H9 (cell line): Measurements from ENCODE around the gene NDUFV1. TPM values are rescaled to one million over a fixed set of nuclear protein-coding genes. Genes with fewer than 3 reads are reported as not detected.

ENCODE experiments used
- DNase-seq: peaks from one replicate; pipeline ENCODE4 v3.0.0-alpha.2; 2017
- H2AFZ ChIP-seq: one replicate; pipeline ENCODE4 v1.6.1; 2013; ENCODE audit warnings: mild to moderate bottlenecking, low read length, control low read depth, moderate library complexity
- H2AK5ac ChIP-seq: 2 replicates; pipeline ENCODE4 v1.6.1; 2013; ENCODE audit warnings: low read length, control low read depth, mixed read lengths; ENCODE audit not compliant: insufficient read length
- H2BK120ac ChIP-seq: one replicate; pipeline ENCODE4 v1.6.1; 2013; ENCODE audit warnings: low read depth, mild to moderate bottlenecking, low read length, control low read depth, inconsistent platforms; ENCODE audit not compliant: poor library complexity, severe bottlenecking
- H2BK12ac ChIP-seq: 2 replicates; pipeline ENCODE4 v1.6.1; 2013; ENCODE audit warnings: low read length, control low read depth, mixed read lengths, low read depth; ENCODE audit not compliant: insufficient read length
- H2BK15ac ChIP-seq: 2 replicates; pipeline ENCODE4 v1.6.1; 2013; ENCODE audit warnings: low read depth, low read length, control low read depth
- H2BK20ac ChIP-seq: one replicate; pipeline ENCODE4 v1.6.1; 2013; ENCODE audit warnings: low read depth, mild to moderate bottlenecking, low read length, control low read depth, inconsistent platforms; ENCODE audit not compliant: poor library complexity, severe bottlenecking
- H2BK5ac ChIP-seq: 2 replicates; pipeline ENCODE4 v1.6.1; 2013; ENCODE audit warnings: low read length, control low read depth, mixed read lengths; ENCODE audit not compliant: insufficient read length
- H3K14ac ChIP-seq: 2 replicates; pipeline ENCODE4 v1.6.1; 2013; ENCODE audit warnings: low read length, control low read depth; ENCODE audit not compliant: insufficient read depth
- H3K18ac ChIP-seq: 2 replicates; pipeline ENCODE4 v1.6.1; 2013; ENCODE audit warnings: low read depth, mild to moderate bottlenecking, mixed read lengths, low read length, control low read depth; ENCODE audit not compliant: insufficient read length
- H3K23ac ChIP-seq: 2 replicates; pipeline ENCODE4 v1.6.1; 2013; ENCODE audit warnings: low read length, control low read depth, mixed read lengths, low read depth; ENCODE audit not compliant: insufficient read length
- H3K23me2 ChIP-seq: 2 replicates; pipeline ENCODE4 v1.6.1; 2013; ENCODE audit warnings: low read depth, mild to moderate bottlenecking, mixed read lengths, low read length, control low read depth; ENCODE audit not compliant: insufficient read length, poor library complexity, severe bottlenecking
- H3K27ac ChIP-seq: 2 replicates; pipeline ENCODE4 v1.5.1; 2013; ENCODE audit warnings: low read length, control low read depth, mixed read lengths, low read depth; ENCODE audit not compliant: insufficient read length
- H3K27me3 ChIP-seq: 2 replicates; pipeline ENCODE4 v1.6.1; 2013; ENCODE audit warnings: low read length, control low read depth, inconsistent platforms; ENCODE audit not compliant: insufficient read depth
- H3K4ac ChIP-seq: 2 replicates; pipeline ENCODE4 v1.6.1; 2013; ENCODE audit warnings: low read depth, mild to moderate bottlenecking, control low read depth, inconsistent platforms, low read length, moderate library complexity
- H3K4me1 ChIP-seq: 2 replicates; pipeline ENCODE4 v1.6.1; 2013; ENCODE audit warnings: low read length, control low read depth, inconsistent platforms; ENCODE audit not compliant: insufficient read depth
- H3K4me2 ChIP-seq: 2 replicates; pipeline ENCODE4 v1.6.1; 2013; ENCODE audit warnings: low read length, control low read depth, mixed read lengths; ENCODE audit not compliant: insufficient read length, insufficient read depth
- H3K56ac ChIP-seq: 2 replicates; pipeline ENCODE4 v1.6.1; 2013; ENCODE audit warnings: low read depth, mild to moderate bottlenecking, mixed read lengths, low read length, control low read depth; ENCODE audit not compliant: insufficient read length
- H3K79me1 ChIP-seq: 2 replicates; pipeline ENCODE4 v1.6.1; 2013; ENCODE audit warnings: low read depth, mild to moderate bottlenecking, moderate library complexity, low read length, control low read depth, inconsistent platforms; ENCODE audit not compliant: insufficient read depth, poor library complexity, severe bottlenecking
- H3K79me2 ChIP-seq: 2 replicates; pipeline ENCODE4 v1.6.1; 2013; ENCODE audit warnings: low read length, control low read depth, inconsistent platforms; ENCODE audit not compliant: insufficient read depth
- H3K9ac ChIP-seq: 2 replicates; pipeline ENCODE4 v1.6.1; 2013; ENCODE audit warnings: low read length, control low read depth, mixed read lengths; ENCODE audit not compliant: insufficient read length; ENCODE audit errors: extremely low read depth
- H3K9me3 ChIP-seq: one replicate; pipeline ENCODE4 v1.6.1; 2013; ENCODE audit warnings: low read depth, low read length, inconsistent platforms; ENCODE audit not compliant: control insufficient read depth
- H3T11ph ChIP-seq: one replicate; pipeline ENCODE4 v1.6.1; 2013; ENCODE audit warnings: mild to moderate bottlenecking, low read length, control low read depth, inconsistent platforms
- H4K20me1 ChIP-seq: one replicate; pipeline ENCODE4 v1.6.1; 2013; ENCODE audit not compliant: control insufficient read depth, insufficient read length, insufficient read depth
- H4K5ac ChIP-seq: 2 replicates; pipeline ENCODE4 v1.6.1; 2013; ENCODE audit warnings: low read depth, mild to moderate bottlenecking, mixed read lengths, low read length, control low read depth; ENCODE audit not compliant: insufficient read length
- H4K8ac ChIP-seq: replicated peaks from 2 replicates; pipeline ENCODE4 v1.6.1; 2013; ENCODE audit warnings: low read length, control low read depth, mixed read lengths, low read depth; ENCODE audit not compliant: insufficient read length
- H4K91ac ChIP-seq: 2 replicates; pipeline ENCODE4 v1.6.1; 2013; ENCODE audit warnings: low read depth, mild to moderate bottlenecking, moderate library complexity, mixed read lengths, low read length, control low read depth; ENCODE audit not compliant: insufficient read length
- H3K27ac Mint-ChIP-seq, 3 experiments: 2 replicates in 2 of 3; 3 replicates in 1 of 3; pipeline ENCODE4 v1.8.0; 2020 to 2021; ENCODE audit warnings: mixed read lengths in 3 of 3, mild to moderate bottlenecking in 1 of 3, moderate library complexity in 1 of 3
- H3K27me3 Mint-ChIP-seq: 2 replicates; pipeline ENCODE4 v1.8.0; 2021; ENCODE audit warnings: low read depth, mild to moderate bottlenecking, moderate library complexity, mixed read lengths
- H3K36me3 Mint-ChIP-seq, 3 experiments: 2 replicates in 2 of 3; 3 replicates in 1 of 3; pipeline ENCODE4 v1.8.0; 2020 to 2021; ENCODE audit warnings: low read depth in 3 of 3, mixed read lengths in 3 of 3; ENCODE audit not compliant: insufficient read depth in 1 of 3
- H3K4me1 Mint-ChIP-seq, 2 experiments: 2 replicates each; pipeline ENCODE4 v1.8.0; 2020; ENCODE audit warnings: mixed read lengths in 2 of 2
- H3K4me3 Mint-ChIP-seq, 2 experiments: 2 replicates in 1 of 2; 3 replicates in 1 of 2; pipeline ENCODE4 v1.8.0; 2020 to 2021; ENCODE audit warnings: mild to moderate bottlenecking in 2 of 2, mixed read lengths in 2 of 2, moderate library complexity in 1 of 2
- H3K9me3 Mint-ChIP-seq, 2 experiments: 2 replicates in 1 of 2; 3 replicates in 1 of 2; pipeline ENCODE4 v1.8.0; 2020; ENCODE audit warnings: mild to moderate bottlenecking in 2 of 2, mixed read lengths in 2 of 2, moderate library complexity in 1 of 2
- WGBS: extraction: QIAGEN DNeasy Blood & Tissue Kit; methylation state at CpG from one replicate; pipeline ENCODE4 v1.1.7; 2013; ENCODE audit warnings: missing lambda C conversion rate, low lambda C conversion rate, mixed read lengths; ENCODE audit not compliant: insufficient read length; ENCODE audit errors: extremely low coverage; 5-methylcytosine and 5-hydroxymethylcytosine counted together
- total RNA-seq: library from RNA; stranded (reverse); gene quantifications from 2 replicates; pipeline ENCODE4 v1.2.1, GENCODE V29; 2021
- TF ChIP-seq, protein P1 (sequence below): fragments of 200-600 bp; sonication (generic); conservative IDR thresholded peaks from 3 replicates; pipeline ENCODE4 v1.8.0; 2021; ENCODE audit warnings: antibody characterized with exemption, mild to moderate bottlenecking

The NDUFV1 gene
- total RNA-seq, 1 experiment from 2014 or later, result 154 TPM

DNA sequence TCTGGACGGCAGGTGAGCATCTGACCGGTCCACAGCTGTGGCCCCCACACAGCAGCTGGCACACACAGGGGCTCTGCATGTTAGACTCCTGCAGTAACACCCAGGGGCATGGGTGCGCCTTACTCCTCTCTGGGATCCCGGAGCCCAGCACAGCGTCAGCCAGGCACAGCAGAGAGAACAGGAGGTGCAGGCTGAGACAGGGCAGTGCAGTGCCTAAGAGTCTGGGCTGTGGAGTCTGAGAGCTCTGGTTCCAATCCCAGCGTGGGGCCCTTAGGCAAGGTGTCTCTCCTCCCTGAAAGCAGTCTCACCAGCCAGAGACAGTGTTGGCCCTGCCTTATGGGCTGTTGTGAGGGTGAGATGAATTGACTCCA, 20.7 kb downstream of the NDUFV1 start:
- H3K18ac ChIP-seq, result no peak overlapping the region
- no peaks in the 10 kb centered on the region for H4K20me1 ChIP-seq
- no peak overlapping the region for H2BK5ac ChIP-seq
- no peak overlapping the region for H2AFZ ChIP-seq
- no peak overlapping the region for H3K4ac ChIP-seq
- no CpG with 5 or more reads among the region's 6 CpGs for WGBS
- no peak overlapping the region for H4K5ac ChIP-seq
- no peaks in the 10 kb centered on the region for H3K79me1 ChIP-seq
- no peak overlapping the region for H4K8ac ChIP-seq
- no peak overlapping the region for H2AK5ac ChIP-seq
- no peak for DNase-seq
- Mint-ChIP-seq H3K9me3 (peaks cover 0 to 6% of the 10 kb centered on the region in 2 experiments; a peak in 3 of 5 replicates), H3K27ac (peak overlapping the region in 1 of 3 experiments; percentile 92; a peak in 2 of 7 replicates), H3K36me3 (peaks cover 20 to 34% (median 31%) of the 10 kb centered on the region in 3 experiments), H3K4me3 (no peak overlapping the region), H3K27me3 (peaks cover 15% of the 10 kb centered on the region), H3K4me1 (peaks cover 42 to 53% of the 10 kb centered on the region in 2 experiments)
- TF ChIP-seq, protein P1, sequence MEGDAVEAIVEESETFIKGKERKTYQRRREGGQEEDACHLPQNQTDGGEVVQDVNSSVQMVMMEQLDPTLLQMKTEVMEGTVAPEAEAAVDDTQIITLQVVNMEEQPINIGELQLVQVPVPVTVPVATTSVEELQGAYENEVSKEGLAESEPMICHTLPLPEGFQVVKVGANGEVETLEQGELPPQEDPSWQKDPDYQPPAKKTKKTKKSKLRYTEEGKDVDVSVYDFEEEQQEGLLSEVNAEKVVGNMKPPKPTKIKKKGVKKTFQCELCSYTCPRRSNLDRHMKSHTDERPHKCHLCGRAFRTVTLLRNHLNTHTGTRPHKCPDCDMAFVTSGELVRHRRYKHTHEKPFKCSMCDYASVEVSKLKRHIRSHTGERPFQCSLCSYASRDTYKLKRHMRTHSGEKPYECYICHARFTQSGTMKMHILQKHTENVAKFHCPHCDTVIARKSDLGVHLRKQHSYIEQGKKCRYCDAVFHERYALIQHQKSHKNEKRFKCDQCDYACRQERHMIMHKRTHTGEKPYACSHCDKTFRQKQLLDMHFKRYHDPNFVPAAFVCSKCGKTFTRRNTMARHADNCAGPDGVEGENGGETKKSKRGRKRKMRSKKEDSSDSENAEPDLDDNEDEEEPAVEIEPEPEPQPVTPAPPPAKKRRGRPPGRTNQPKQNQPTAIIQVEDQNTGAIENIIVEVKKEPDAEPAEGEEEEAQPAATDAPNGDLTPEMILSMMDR, result no peak
- H3K14ac ChIP-seq, result no peak overlapping the region
- H2BK120ac ChIP-seq, result no peak overlapping the region
- no peak overlapping the region for H3K56ac ChIP-seq
- H2BK15ac ChIP-seq, result no peak overlapping the region
- no peak overlapping the region for H3K9ac ChIP-seq
- H3K27ac ChIP-seq, result peak overlapping the region; percentile 53
- no peak overlapping the region for H3K4me2 ChIP-seq
- H3T11ph ChIP-seq, result no peak overlapping the region
- no peaks in the 10 kb centered on the region for H3K9me3 ChIP-seq
- H3K23me2 ChIP-seq, result no peaks in the 10 kb centered on the region
- H4K91ac ChIP-seq, result no peak overlapping the region
- H3K27me3 ChIP-seq, result no peaks in the 10 kb centered on the region
- H3K23ac ChIP-seq, result no peak overlapping the region
- H2BK12ac ChIP-seq, result no peak overlapping the region
- H3K79me2 ChIP-seq, result no peaks in the 10 kb centered on the region
- H3K4me1 ChIP-seq, result no peaks in the 10 kb centered on the region; the same call in 1 of the 2 replicates
- no peak overlapping the region for H2BK20ac ChIP-seq
